ENCODE results near the gene FBLL1. TPM values are rescaled to one million over a fixed set of nuclear protein-coding genes. Genes with fewer than 3 reads are reported as not detected.

Gene FBLL1
- total RNA-seq, 3 donors from 2014 or later (not counting 1 experiment from before 2014, with no cell fraction given) = not detected

DNA sequence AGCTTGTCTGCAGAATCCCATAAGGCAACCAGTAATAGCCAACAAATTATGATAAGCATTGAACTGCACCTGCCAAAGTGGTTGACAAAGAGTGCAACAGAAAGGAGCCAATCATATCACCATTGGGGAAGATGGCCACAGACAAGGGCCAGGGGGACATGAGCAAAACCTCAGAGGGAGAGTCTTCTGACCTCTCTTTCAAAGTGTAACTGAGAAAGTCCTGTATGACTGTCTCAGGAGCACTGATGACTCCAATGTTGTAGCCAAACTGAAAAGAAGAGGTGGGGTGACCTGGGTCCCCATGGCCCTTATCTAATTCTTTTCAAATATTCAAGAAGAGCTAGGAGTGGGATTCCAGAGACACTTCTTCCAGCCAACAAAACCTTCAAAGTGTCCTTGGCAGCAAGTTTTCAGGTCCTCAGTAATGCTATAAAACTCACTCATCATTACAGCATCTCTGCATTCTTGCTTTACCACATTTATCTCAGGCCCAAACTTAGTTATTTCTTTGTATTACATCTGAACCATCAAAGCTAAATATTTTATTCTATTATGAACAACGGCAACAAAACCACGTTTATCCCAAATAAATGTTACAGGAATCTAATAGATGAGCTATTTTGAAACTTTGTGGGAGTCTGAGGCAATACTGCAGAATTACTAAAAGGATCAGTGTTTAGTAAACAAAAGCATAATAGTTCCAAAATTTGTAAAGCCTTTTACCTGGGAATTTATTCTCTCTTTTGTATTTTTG lies 24.4 kb downstream of the FBLL1 start:
- TF ChIP-seq, protein P1, sequence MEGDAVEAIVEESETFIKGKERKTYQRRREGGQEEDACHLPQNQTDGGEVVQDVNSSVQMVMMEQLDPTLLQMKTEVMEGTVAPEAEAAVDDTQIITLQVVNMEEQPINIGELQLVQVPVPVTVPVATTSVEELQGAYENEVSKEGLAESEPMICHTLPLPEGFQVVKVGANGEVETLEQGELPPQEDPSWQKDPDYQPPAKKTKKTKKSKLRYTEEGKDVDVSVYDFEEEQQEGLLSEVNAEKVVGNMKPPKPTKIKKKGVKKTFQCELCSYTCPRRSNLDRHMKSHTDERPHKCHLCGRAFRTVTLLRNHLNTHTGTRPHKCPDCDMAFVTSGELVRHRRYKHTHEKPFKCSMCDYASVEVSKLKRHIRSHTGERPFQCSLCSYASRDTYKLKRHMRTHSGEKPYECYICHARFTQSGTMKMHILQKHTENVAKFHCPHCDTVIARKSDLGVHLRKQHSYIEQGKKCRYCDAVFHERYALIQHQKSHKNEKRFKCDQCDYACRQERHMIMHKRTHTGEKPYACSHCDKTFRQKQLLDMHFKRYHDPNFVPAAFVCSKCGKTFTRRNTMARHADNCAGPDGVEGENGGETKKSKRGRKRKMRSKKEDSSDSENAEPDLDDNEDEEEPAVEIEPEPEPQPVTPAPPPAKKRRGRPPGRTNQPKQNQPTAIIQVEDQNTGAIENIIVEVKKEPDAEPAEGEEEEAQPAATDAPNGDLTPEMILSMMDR (IDR thresholded peaks at IDR 0.05) = no peak
- Mint-ChIP-seq H3K9me3 (no peaks in the 10 kb centered on the region), H3K27me3 (ENCODE audit: low read depth in 2 of 2) (no peaks in the 10 kb centered on the region), H3K4me3 (no peak overlapping the region), H3K4me1 (peaks cover 17 to 27% of the 10 kb centered on the region in 2 donors), H3K36me3 (no peaks in the 10 kb centered on the region), H3K27ac (peak overlapping the region in 1 of 2 donors; percentile 41)
- H3K4me1 ChIP-seq (ENCODE audit: control insufficient read depth, insufficient read depth, low read length) = no peaks in the 10 kb centered on the region
- no peak for DNase-seq
- no peak overlapping the region for H3K4me3 ChIP-seq (ENCODE audit: low read length)
- WGBS (ENCODE audit: insufficient coverage) = no CpG with 5 or more reads among the region's 2 CpGs
- no peak for ATAC-seq
- H3K36me3 ChIP-seq (ENCODE audit: control insufficient read depth, insufficient read depth, low read length) = peaks cover 51% of the 10 kb centered on the region
- intact Hi-C loops (cut with micrococcal nuclease) = no loop called here
- no peaks in the 10 kb centered on the region for H3K9me3 ChIP-seq (ENCODE audit: control insufficient read depth, insufficient read depth, low read length)
- H3K27me3 ChIP-seq (ENCODE audit: control insufficient read depth, insufficient read depth, low read length) = no peaks in the 10 kb centered on the region
- no peak overlapping the region for H3K27ac ChIP-seq (ENCODE audit: low read length)

DNA sequence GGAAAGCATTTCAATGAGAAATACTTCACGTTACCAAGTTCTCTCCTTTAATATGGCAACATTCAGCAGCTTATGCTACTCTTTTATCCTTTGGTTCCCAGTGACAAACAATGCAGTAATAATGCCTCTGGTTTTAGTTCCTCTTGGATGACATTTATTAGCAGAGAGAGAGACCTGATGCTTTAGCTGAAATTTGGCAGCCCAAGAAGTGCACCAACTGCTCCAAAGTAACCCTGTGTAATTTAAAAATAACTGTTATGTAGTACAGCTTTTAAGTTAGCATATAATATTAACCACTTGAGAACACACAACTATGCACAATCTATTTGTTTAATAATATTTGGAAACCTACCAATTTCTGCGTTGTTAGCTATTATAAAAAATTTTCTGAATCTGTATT lies 28.3 kb downstream of the FBLL1 start:
- intact Hi-C loops (cut with micrococcal nuclease) = no loop called here
- H3K9me3 ChIP-seq (ENCODE audit: control insufficient read depth, insufficient read depth, low read length) = no peaks in the 10 kb centered on the region
- 100% methylated on average over 1 of the region's 2 CpGs for WGBS (ENCODE audit: insufficient coverage)
- Mint-ChIP-seq H3K27ac (no peak overlapping the region), H3K4me1 (peaks cover 14 to 20% of the 10 kb centered on the region in 2 donors), H3K27me3 (ENCODE audit: low read depth in 2 of 2) (no peaks in the 10 kb centered on the region), H3K36me3 (no peaks in the 10 kb centered on the region), H3K4me3 (no peak overlapping the region), H3K9me3 (no peaks in the 10 kb centered on the region)
- H3K27me3 ChIP-seq (ENCODE audit: control insufficient read depth, insufficient read depth, low read length) = no peaks in the 10 kb centered on the region
- no peaks in the 10 kb centered on the region for H3K4me1 ChIP-seq (ENCODE audit: control insufficient read depth, insufficient read depth, low read length)
- ATAC-seq (no peak), DNase-seq (no peak)
- TF ChIP-seq, protein P1 (IDR thresholded peaks at IDR 0.05) = no peak
- H3K4me3 ChIP-seq (ENCODE audit: low read length) = no peak overlapping the region
- H3K27ac ChIP-seq (ENCODE audit: low read length) = no peak overlapping the region
- H3K36me3 ChIP-seq (ENCODE audit: control insufficient read depth, insufficient read depth, low read length) = peaks cover 61% of the 10 kb centered on the region

DNA sequence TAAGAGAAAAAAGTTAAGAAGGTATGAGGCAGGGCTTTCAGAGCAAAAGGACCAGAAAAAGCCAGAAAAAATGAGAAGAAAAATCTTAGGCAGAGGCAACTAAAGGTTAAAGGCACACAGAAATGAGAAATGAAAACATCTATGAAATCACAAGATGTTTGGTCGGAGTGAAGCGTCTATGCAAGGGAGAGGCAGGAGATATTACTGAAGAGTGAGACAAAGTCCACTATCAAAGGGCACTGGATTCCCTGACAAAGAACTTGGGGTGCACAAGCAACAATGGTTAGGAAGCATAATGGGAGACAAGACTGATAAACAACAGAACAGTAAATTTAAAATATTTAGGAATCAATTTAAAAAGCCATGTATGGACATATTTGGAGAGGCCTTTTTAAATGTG lies 33.2 kb downstream of the FBLL1 start:
- 97% methylated on average over 2 of the region's 2 CpGs for WGBS (ENCODE audit: insufficient coverage)
- Histone ChIP-seq H3K4me3 (ENCODE audit: low read length) (no peak overlapping the region), H3K27ac (ENCODE audit: low read length) (no peak overlapping the region), H3K36me3 (ENCODE audit: control insufficient read depth, insufficient read depth, low read length) (peaks cover 67% of the 10 kb centered on the region), H3K27me3 (ENCODE audit: control insufficient read depth, insufficient read depth, low read length) (no peaks in the 10 kb centered on the region), H3K4me1 (ENCODE audit: control insufficient read depth, insufficient read depth, low read length) (no peaks in the 10 kb centered on the region), H3K9me3 (ENCODE audit: control insufficient read depth, insufficient read depth, low read length) (no peaks in the 10 kb centered on the region)
- intact Hi-C loops (cut with micrococcal nuclease) = no loop called here
- Mint-ChIP-seq H3K4me3 (no peak overlapping the region), H3K27ac (peak overlapping the region in 1 of 2 donors; percentile 0), H3K4me1 (peaks cover 6 to 8% of the 10 kb centered on the region in 2 donors), H3K27me3 (ENCODE audit: low read depth in 2 of 2) (no peaks in the 10 kb centered on the region), H3K9me3 (no peaks in the 10 kb centered on the region), H3K36me3 (no peaks in the 10 kb centered on the region)
- no peak for ATAC-seq
- DNase-seq = no peak
- TF ChIP-seq, protein P1 (IDR thresholded peaks at IDR 0.05) = no peak

DNA sequence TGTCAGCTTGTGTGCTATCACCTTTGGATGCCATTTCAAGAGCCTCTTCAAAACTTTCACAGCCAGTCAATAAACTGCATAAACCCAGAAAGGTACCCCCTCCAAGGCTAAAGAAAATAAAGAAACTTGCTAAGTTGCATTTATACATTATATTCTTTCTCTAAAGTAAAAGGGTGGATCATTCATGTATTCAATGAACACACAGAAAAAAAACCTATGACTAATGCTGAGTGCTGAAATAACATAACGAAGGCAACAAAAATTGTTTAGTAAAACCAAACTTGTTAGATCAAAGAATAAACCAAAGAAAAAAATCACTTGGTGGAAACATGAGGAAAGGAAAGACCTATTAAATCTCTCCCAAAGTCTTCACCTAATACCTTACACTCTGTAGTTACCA lies 34.9 kb downstream of the FBLL1 start:
- H3K27ac ChIP-seq (ENCODE audit: low read length) = no peak overlapping the region
- H3K9me3 ChIP-seq (ENCODE audit: control insufficient read depth, insufficient read depth, low read length) = no peaks in the 10 kb centered on the region
- H3K36me3 ChIP-seq (ENCODE audit: control insufficient read depth, insufficient read depth, low read length) = peaks cover 59% of the 10 kb centered on the region
- H3K9me3 Mint-ChIP-seq = no peaks in the 10 kb centered on the region
- no peak overlapping the region for H3K4me3 ChIP-seq (ENCODE audit: low read length)
- H3K4me3 Mint-ChIP-seq = no peak overlapping the region
- H3K27me3 ChIP-seq (ENCODE audit: control insufficient read depth, insufficient read depth, low read length) = no peaks in the 10 kb centered on the region
- WGBS (ENCODE audit: insufficient coverage) = no CpG with 5 or more reads among the region's 1 CpG
- no peaks in the 10 kb centered on the region for H3K4me1 ChIP-seq (ENCODE audit: control insufficient read depth, insufficient read depth, low read length)
- peaks cover 13 to 21% of the 10 kb centered on the region in 2 donors for H3K4me1 Mint-ChIP-seq
- TF ChIP-seq, protein P1 (IDR thresholded peaks at IDR 0.05) = no peak
- DNase-seq (no peak), ATAC-seq (no peak)
- no peaks in the 10 kb centered on the region for H3K27me3 Mint-ChIP-seq (ENCODE audit: low read depth in 2 of 2)
- H3K27ac Mint-ChIP-seq = no peak overlapping the region
- H3K36me3 Mint-ChIP-seq = no peaks in the 10 kb centered on the region
- intact Hi-C loops (cut with micrococcal nuclease) = no loop called here
